ENCODE measurements around the gene PHTF1.

Gene PHTF1

DNA sequence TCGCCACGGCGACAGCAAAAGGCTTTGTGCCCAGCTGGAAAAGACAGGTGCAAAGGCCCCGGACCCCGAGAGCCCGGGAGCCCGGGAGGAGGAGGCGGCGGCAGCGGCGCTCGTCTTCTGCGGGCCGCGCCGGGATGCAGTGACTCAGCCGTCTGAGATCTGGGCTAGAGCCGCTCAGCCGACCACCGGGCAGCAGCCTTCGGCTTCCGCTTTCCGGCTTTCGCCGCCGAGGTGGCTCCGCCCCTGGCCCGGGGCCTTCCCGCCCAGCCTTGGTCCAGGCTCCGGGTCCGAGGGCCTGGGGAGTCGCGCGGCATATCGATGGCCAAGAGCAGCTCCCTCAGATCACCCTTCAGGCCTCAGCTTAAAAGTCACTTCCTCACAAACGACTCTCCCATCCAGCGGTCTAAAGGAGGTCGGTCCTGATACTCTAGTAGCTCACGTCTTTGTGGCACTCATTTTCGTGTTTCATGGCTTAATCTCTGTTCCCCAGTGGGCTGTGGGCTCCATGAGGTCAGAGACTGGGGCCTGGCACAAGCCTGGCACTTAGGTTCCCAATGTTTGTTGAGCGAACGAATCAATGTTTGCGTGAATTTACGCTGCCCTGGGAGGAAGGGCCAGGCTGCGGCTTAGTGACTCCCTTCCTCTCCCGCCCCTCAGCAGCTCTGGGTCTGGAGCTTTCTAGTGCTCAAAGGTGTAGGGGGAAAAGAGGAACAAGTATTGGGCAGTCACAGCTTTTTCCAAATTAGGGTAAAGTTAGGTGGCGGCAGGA is at the start of gene PHTF1:
Gene PHTF1, minus strand, starts transcription at position 154 of the 769 bp plus-strand sequence. CDS start 783 bp downstream, outside the sequence.
- peak; percentile 22 to 37 for DNase-seq (ENCODE audit: low read depth in 2 of 2)

DNA sequence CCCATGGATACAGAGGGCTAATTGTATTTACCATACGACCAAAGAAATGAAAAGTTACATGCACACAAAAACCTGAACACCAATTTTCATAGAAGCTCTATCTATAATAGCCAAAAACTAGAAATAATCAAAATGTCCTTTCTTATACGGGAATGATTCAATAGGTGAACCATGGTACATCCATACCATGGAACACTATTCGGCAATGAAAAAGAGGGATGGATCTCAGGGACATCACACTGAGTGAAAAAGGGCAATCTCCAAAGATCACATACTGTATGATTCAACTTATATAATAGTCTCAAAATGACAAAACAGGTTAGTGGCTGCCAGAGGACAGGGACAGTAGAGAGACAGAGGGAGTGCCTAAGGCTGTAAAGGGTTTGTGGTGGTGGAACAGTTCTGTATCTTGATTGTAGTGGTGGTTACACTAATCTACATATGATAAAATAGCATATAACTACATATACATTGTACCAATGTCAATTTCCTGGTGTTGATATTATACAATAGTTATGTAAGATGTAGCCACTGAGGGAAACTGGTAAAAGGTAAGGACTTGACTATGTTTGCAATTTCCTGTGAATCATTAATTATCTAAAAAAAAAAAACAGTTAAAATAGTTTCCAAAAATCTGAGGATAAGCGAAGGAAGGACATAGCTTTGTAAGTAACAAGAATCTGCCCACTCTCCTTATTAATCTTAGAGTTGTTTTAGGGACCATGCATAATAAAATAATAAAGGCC is 49.3 kb upstream of the PHTF1 start:
- DNase-seq (ENCODE audit: low read depth in 2 of 2) = no peak

DNA sequence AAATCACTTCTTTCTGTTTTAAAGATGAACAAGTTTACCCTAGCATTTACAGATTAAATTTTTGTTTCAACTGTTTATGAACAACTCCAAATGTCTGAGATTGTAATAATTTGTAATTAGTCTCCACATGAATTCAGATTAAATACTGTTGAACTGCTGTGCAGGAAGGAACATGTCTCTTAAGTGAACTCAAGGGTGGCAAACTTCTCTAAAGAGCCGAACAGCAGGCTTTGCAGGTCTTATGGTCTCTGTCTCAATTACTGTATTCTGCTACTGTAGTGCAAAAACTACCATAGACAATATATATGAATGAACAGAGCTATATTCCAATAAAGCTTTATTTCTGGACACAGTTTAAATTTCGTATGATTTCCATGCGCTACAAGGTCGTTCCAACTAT is 46.4 kb upstream of the PHTF1 start:
- no peak for DNase-seq (ENCODE audit: low read depth in 2 of 2)

DNA sequence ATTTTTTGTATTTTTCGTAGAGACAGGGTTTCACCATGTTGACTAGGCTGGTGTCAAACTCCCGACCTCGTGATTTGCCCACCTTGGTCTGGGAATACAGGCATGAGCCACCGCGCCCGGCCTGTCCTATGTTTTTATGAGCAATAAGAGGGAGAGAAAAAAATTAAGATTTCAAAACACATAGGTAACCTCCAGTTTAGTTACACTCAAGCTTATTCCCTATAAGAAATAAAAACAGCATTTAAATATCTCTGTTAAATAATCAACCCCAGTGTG is 45.9 kb upstream of the PHTF1 start:
- no peak for DNase-seq (ENCODE audit: low read depth in 2 of 2)

DNA sequence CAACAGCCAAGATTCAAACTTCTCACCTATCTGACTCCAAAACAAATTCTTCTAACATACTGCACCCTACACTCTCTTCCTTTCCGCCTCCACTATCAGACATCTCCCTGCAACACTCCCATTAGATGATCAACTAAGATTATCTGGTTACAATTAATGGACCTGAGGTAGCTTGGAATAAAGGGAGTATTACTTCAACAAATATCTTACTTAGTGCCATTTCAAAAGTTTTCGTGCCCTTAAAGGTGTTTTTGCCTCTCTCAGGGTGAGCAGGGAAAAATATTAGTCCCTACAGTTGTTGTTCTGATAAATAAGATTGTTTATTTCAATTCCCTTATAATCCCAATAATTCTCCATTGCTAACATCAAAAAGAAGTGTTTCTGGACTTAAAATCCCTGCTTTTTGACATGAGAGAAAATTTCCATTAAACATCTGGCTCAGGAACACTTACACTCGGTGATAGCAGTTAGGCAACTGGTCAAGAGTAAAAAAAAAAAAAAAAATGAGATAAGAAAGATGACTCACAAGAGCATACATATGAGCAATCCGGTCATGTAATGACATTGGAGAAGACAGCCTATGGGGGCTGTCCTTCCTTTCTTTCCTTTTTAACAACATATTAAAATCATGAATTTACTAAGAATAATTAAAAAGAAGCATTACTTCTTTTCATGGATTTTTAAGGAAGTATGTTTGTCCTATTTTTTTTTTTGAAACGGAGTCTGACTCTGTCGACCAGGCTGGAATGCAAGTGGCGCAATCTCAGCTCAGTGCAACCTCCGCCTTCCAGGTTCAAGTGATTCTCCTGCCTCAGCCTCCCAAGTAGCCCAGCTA is 45.4 kb upstream of the PHTF1 start:
- DNase-seq (ENCODE audit: low read depth in 2 of 2) = no peak

DNA sequence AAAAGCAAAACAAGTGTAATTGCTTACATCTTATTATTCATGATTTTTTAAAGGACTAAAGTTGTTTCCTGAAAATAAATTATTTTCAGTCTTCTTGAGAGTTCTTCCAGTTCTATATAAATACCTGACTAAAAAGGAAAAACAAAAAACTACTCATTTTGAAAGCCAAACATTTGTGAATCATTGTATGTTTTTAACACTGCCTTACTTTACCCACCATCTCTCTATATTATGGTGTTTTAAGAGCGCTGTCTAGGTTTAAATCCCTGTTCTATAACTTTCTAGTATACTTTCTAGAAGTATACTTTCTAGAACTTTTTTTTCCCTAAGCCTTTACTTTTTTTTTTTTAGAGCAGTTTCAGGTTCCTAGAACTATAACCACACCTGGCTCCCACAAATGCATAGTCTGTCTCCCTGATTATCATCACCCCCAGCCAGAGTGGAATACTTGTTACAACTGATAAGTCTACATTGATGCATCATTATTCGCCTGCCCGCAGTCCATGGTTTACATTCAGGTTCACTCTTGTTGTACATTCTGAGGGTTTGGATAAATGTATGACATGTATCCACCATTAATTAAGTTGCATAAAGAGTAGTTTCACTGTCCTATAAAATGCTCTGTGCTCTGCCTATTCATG is 43.2 kb upstream of the PHTF1 start:
- DNase-seq (ENCODE audit: low read depth in 2 of 2) = no peak

DNA sequence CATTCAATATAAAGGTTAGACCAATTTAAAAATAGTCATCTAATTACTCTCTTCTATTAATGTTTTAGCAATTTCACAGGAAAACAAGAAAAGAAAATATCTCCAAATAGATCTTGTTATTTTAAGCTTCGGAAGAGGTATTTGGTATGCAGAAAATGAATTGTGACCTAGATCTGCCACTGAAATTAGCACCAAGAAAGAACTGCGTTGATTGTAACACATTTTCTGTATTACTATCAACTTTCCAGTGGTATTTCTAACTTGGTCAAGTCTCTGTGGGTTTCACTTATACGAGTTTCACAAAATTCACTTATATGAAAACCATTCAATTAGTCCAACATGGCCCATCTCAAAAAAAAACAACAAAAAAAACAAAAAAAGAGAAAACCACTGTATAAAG is 41.2 kb upstream of the PHTF1 start:
- no peak for DNase-seq (ENCODE audit: low read depth in 2 of 2)

DNA sequence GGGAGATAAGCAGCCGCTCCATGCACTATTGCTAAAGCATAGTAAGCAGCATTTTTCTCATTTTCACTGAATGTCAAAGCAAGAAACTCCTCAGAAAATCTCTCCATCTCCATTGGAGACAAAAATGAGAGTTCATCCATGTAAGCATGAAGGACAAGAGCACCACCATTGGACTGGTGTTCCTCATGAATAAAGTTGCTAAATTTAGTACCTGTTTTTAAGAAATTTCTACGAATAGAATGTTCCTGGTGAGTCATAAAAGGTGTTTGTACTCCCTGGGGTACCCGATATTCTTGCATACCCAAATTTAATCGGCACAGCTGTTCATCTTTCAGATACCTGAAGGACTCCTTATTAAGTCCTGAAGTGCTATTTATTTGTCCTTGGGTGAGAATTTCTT is 38.2 kb upstream of the PHTF1 start:
- DNase-seq (ENCODE audit: low read depth in 2 of 2) = no peak

DNA sequence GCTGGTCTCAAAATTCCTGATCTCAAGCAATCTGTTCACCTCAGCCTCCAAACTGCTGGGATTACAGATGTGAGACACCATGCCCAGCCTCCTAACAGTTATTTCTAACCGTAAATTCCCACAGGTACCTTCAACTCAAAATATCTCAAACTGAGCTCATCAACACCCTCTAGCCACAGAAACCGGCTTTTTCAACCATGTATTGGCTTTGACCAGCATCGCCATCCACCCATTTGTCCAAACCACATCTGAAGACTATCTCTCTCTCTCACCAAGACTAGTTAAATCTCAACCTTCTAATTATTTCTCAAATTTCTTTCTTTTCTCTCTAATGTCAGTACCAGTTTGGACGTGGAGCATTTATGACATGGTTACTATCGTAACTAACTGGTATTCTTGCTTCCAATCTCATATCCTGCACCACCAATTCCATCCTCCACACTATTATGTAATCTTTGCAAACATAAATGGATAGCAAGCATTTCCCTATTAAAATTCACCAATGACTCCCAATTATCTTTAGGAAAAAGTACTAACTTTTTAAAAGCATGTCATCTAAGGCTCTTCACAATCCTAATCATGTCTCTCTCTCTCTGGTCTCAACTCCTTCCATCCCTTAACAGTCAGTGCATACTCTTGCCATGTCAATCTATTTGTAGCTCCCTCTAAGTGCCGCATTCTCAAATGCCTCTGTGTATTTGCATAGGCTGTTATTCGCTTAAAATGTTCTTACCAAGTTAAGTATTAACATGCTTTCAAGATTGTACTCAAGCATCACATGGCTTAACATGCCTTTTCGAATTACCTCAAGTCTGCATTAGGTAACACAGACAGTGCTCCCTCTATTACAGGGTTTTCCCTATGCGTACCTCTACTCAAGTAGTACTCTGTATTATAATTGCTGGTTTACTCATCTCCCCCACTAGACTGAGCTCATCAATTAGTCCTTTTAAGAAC is 34.9 kb upstream of the PHTF1 start:
- DNase-seq (ENCODE audit: low read depth in 2 of 2) = no peak

DNA sequence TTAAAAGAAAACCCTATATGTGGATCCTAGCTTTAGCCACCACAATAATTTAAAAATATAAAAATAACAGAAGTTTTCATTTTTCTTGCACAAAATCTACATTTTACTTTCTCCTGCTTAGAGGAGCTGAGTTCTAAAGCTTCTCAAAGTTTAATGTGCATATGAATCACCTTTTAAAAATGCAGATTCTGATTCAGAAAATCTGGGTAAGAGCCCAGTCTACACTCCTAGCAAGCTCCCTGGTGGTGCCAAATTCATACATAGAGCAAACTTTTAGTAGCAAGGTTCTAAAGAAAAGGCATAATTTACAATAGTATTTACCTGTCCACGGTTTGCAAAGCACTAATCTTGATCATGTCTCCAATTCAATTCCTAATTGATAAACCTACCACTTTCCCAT is 33.7 kb upstream of the PHTF1 start:
- no peak for DNase-seq (ENCODE audit: low read depth in 2 of 2)

DNA sequence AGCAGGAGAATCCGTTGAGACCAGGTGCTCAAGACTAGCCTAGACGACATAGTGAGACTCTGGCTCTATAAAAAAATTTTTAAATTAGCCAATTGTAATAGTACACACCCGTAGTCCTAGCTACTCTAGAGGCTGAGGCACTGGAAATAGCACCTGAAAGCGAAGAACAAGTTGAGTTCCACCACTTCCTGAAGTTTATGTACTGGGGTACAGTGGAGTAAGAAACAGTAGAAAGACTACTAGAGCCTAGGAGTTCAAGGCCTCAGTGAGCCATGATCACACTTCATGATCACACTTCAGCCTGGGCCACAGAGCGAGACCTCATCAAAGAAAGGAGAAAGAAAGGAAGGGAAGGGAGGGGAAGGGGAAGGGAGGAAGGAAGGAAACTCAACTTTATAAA is 33.2 kb upstream of the PHTF1 start:
- no peak for DNase-seq (ENCODE audit: low read depth in 2 of 2)

DNA sequence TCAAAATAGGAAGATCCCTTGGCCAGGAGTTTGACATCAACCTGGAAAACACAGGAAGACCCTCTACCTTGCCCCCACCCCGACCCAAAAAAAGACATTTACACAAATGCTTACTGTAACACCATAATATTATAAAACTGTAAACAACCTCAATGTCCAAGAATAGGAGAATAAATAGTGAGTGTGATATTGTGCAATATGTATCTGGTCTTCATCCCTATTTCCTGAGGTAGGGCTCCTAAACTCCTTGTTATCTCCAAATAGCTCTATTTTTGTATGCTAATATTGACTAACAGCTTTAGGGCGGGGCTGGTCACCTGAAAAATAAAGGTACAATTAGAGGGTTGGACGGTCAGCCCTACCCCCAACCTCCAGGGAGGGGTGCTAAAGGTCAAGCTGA is 29.5 kb upstream of the PHTF1 start:
- DNase-seq (ENCODE audit: low read depth in 2 of 2) = no peak

DNA sequence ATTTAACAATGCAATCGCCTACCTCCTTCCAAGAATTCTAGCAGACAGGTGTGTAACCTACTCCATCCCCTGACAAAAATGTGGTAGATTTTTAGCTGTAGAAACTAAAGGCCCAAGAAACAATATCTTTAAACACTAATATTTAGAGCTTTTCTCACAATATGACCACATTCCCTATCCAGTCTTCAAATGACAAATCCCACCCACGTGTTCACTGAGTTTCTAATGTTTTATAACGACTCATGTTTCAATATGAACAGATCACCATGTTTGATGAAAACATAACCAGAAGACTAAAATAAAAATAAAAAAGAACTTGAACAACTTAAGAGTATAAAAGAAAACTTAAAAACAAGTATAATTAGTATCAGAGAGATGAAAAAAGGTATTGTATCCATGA is 28.4 kb upstream of the PHTF1 start:
- DNase-seq (ENCODE audit: low read depth in 2 of 2) = no peak

DNA sequence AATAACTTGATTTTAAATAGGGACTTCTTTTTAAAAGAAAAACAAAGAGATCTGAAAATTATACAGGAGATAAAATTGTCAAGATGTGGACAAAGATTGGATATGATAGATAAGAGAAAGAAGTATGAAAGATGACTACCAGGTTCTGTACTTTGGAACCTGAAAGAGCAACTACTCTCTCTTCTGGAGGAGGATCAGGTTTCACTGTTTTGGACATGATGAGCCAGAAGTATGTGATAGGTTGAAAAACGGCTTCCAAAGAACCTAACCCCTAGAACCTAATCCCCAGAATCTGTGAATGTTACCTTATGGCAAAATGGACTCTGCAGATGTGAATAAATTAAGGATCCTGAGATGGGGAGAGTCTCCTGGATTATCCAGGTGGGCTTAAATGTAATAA is 26.8 kb upstream of the PHTF1 start:
- no peak for DNase-seq (ENCODE audit: low read depth in 2 of 2)

DNA sequence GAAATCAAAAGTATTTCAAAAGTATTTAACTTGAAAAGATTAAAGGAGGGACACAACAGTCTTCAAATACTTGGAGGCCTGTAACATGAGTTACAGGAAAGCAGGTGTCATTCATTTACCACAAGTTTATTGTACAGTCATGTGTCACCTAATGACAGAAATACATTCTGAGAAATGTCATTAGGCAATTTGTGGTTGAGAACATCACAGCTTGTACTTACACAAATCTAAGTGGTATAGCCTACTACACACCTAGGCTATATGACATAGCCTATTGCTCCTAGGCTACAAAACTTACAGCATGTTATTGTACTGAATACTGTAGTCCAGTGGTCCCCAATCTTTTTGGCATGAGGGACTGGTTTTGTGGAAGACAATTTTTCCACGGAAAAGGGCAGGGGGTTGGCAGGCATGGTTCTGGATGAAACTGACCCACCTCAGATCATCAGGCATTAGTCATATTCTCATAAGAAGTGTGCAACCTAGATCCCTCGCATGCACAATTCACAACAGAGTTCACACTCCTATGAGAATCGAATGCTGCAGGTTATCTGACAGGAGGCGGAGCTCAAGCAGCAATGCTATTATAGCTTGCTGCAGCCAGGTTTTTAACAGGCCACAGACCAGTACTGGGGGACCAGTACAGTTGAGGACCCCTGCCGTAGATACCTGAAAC is 25.0 kb upstream of the PHTF1 start:
- DNase-seq (ENCODE audit: low read depth in 2 of 2) = no peak

DNA sequence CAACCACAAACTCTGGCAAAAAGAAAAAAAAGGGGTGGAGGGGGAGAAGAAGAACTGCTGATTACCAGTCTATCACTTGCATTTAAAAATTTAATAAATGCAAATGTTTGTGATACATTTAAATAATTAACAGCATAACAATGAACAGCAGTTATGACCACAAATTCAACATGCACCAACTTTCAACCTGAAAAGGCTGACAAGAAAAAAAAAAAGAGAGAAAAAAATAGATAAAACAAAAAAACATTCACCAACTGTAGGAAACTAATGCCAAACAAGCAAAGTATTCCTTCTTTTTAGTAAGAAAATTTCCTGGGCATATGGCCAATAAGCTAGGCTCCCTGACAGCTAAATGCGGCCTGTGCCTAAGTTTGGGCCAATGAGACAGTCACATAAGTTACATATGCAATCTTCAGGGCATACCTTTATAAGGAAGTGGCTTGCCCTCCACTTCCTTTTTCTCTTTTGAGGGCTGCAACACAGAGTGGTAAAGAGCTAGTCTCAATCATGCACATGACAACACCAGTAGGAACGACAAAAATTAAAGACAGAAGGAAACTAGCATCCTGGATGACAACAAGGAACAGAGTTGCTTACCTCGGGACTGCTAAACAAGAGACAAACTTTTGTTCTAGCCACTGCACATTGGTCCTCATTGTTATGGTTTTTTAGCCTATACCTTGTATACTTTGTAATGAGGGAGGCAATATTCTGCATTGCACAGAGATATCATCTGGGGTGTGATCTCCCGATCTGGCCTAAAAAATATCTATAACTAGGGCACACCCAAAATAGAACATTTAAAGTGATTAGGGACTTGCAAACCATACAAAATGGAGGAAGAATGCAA is 24.2 kb upstream of the PHTF1 start:
- no peak for DNase-seq (ENCODE audit: low read depth in 2 of 2)

DNA sequence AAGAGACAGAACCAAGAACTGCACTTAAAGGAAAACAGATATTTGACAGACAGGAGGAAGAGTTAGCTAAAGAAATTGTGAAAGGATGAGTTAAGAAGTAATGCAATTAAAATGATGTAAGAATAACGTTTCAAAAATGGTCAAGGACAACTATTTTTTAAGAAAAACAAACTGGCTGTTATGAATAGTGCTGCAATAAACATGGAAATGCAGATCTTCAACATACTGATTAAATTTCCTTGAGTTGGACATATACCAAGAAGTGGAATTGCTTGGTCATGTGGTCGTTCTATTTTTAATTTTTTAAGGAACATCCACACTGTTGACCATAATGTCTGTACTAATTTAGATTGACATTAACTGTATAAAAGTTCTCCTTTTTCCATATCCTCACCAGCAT is 23.1 kb upstream of the PHTF1 start:
- DNase-seq (ENCODE audit: low read depth in 2 of 2) = no peak

DNA sequence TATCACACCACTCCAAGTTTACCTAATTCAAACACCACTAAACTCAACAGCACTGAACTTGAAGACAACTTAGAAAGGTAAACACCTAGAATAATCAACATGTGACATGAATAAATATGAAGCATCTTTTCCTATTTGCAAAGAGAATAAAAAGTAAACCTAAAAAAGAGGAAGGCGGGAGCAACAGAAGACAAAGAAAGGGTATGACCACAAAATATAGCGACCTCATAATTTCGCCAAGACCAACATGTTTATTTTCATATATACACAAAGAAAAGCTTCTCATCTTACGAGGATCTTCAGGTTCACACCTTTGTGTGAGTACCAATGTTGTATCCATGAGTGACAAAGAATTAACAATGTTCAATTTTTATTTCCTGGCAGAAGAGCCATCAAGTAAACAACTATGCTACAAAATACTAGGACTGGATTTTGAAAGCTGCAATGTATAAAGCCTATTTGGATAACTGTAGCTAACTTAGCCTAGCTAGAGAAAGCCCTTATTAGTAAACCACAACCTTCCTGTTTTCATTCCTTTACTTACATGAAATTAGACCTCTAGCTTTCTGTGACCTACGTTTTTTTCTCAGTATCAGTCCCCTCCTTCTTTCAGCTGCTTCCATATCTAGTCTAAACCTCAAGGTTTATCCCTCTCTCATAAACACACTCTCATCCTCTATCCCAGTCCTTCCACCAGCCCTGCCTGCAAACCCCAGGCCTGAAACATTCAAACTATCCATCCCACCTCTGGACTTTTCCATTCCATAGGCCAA is 21.3 kb upstream of the PHTF1 start:
- no peak for DNase-seq (ENCODE audit: low read depth in 2 of 2)

DNA sequence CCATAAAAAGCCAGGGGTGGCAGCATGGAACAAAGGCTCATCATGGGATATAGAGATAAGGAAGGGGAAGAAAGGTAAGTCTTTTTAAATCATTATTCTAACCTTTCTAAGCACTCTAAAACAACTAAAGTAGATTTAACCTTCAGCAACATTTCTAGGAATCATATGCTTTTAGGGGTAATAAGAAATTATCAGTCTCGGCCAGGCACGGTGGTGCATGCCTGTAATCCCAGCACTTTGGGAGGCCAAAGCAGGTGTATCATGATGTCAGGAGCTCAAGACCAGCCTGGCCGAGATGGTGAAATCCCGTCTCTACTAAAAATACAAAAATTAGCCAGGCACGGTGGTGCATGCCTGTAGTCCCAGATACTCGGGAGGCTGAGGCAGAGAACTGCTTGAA is 20.3 kb upstream of the PHTF1 start:
- no peak for DNase-seq (ENCODE audit: low read depth in 2 of 2)

Data from activated CD4-positive, alpha-beta T cell treated with anti-CD3 and anti-CD28 coated beads for 24 hours (primary cell).